NCI-H774 (cell line): ENCODE data around the gene GAS1.
A peak's percentile ranks its signal among the peaks of the same experiment; 100 is the strongest.

Experiments
- DNase-seq: peaks from one replicate; lab custom pipeline; 2025; lab: John Stamatoyannopoulos, UW

Gene GAS1

DNA sequence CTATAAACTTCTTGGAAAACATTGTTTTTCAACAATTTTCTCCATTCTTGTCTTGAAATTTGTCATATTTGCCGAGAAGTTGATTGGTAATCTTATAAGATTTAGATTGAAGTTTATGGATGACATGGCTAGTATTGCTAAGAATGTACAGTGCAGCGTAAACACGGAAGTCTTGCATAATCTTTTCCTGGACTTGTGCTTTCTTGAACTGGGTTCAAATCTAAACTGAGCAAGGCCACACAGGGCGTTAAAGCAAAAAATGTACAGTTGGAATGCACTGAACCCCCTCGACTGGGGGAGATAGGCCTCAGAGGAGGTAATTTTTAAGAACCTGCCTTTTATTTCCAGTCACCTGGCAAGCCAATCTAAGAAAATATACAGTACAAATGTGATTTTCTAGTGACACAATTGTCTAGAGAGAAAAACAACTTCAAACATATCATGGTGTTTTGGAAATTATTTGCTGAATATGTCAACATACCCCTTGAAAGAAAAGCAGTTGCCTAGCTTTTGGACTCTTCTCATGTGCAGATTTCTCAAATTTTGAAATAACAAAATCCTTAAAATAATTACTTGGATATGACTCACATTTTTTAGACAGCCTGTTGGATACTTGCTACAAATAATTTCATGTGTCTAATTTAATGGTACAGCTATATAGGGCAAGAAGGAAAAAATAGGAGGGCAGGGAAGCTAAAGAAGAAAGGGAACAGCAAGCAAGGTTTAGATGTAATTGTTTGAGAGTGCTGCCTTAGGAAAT lies 18.5 kb upstream of the GAS1 start:
- DNase-seq, result no peak

DNA sequence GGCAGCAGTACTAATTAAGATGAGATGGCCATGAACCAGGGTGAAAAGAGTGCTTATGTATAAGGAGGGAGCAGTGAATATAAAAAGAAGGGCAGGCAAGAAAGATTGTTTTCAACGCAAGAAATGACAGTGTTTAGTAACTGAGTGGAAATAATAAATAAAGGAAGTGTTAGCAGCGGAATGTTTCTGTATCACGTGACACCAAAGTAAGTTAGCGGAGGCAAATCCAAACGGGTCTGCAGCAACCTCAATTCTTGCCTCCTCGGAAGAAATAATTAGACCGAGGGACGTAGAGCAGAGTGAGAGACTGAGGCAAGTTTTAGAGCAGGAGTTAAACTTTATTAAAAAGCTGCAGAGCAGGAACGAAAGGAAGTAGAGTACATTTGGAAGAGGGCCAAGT lies 15.4 kb upstream of the GAS1 start:
- DNase-seq, result no peak

DNA sequence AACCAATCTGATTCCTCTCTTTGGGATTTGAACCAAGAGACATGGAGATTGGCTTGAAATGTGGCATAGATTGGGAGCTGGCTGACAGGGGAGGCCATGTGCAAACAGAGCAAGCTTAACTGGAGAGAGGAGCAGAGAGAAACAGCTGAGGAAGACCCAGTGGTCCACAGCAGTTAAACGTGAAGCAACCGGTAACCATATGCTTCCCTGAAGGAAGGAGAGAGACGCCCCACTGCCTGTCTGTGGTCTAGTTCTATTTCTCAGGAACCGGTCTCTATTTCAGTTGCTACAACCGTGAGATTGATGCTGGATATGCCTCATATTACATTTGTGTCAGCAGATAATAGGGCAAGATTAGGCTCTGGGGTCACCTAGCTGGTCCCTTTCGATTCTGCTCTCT lies 13.6 kb upstream of the GAS1 start:
- no peak for DNase-seq

- no peak for DNase-seq
These were observed 10.9 kb upstream of the GAS1 start for GRCh38 chr9:86958203-86958602.

DNA sequence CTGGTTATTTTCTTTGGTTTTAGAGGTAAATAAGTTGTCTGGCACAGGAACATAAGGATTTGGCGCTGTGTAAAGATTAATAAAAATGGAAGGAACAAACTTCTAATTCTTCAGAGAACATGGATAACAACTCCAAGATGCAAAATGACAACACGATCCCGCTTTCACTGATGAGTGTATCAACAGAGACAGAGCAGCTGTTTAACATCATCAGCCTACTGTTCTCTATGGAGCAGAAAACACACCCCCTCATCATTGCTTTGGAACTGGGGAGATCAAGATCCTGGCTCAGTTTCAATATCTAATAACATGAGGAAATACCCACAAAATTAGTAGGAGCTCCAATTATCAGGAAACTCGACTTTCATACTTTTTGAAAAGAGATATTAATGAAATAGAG lies 8.3 kb upstream of the GAS1 start:
- no peak for DNase-seq

DNA sequence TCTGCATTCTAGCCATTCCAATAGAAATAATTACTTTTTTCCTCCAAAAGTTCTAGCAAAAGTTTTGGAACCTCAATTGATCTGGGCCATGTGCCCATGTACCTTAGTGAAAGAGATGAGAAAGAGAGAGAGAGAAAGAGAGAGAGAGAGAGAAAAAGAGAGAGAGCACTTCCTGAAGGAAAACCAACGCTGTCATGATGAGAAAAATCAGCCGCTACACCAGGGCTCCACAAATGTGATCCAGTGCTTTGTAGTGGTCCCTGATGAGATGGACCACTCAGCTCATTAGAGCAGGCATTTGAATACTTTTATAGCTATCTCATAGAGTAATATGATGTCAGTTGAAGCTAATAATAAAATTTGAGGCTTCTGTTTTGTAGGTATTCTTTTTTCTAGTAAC lies 7.7 kb upstream of the GAS1 start:
- no peak for DNase-seq

GRCh38 chr9:86953181-86953580 lies 5.9 kb upstream of the GAS1 start:
- DNase-seq, result no peak

GRCh38 chr9:86948074-86948929 lies 996 bp upstream of the GAS1 start:
- peak; percentile 20 for DNase-seq

GRCh38 chr9:86946201-86947145 lies 833 bp downstream of the GAS1 start:
- DNase-seq, result no peak

DNA sequence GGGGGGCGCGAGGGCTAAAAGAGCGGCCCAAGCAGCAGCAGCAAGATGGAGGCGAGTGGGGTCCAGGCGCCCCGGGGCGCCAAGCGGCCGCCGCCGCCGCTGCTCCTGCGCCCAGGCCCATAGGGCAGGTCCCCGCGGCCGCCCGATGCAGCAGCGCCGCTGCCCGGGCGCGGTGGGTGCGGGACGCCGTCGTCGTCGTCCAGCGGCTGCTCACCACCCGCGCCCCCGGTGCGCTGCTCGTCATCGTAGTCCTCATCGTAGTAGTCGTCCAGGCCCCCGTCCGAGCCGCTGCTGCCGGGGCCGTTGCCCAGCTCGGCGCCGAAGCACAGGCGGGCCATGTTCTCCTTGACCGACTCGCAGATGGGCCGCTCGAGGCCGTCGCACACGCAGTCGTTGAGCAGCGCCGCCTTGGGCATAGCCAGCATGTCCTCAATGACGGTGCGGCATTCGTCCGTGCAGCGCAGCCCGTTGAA lies 1.5 kb downstream of the GAS1 start:
- DNase-seq, result no peak

GRCh38 chr9:86944796-86945727 lies 2.2 kb downstream of the GAS1 start:
- no peak for DNase-seq

GRCh38 chr9:86943201-86944113 lies 3.8 kb downstream of the GAS1 start:
- DNase-seq, result peak; percentile 42

DNA sequence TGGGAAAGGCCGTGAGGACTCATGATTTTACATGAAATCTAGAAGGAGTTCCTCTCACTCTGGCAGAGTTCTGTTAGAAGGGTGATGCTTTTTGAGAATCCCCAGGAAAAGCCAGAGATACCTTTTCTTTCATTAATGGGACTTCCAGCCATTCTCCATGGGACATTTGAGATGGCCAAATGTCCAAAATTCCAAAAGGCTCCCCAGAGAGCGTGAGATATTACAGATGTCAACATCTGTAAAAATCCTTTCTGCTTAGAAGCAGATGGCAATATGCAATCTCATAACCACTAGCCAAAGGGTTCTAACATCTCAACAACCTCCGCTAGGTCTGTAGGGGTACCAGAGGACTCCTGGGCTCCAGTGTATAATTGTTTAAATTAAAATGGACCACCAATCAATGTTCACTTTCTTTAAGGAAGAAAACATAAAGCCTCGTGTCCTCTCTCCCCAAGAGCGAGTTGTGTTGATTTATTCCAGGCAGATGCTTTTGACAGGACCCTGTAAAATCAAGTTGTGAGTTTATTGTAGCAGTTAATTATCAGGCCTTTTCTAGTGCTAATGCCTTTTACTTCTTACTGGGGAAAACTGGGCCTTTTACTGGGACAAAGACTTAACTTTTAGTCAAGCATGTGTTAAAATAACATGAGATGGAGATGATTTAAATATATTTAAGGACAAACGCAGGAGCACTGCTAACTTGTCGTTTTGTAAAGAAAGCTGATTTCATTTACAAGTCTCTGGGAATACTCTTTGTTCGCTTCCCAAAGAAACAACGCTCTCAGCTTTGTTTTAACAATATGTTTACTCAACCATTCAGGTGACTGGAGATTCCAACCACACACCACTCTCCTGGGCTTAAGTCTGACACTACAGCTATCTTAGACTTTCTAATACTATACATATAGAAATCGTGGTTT lies 4.8 kb downstream of the GAS1 start:
- DNase-seq, result no peak

DNA sequence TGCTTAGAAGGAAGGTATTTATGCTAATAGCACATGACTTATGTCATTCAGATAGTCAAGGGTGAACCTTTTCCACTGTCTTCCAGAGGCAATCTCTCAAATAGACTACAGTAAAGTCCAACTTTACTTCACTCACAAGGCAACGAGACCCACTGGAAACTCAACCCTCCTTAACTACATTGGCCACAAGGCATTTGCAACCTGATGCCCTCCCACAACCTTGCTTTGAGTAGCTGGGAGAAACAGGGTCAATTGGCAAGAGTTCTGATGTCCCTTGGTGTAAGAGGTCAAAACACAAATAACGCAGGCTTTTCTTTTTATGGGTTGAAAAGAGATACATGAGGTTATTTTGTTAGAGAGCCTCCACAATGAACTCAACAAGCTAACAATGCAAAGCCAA lies 6.1 kb downstream of the GAS1 start:
- no peak for DNase-seq

GRCh38 chr9:86940774-86941173 lies 6.5 kb downstream of the GAS1 start:
- peak; percentile 61 for DNase-seq

DNA sequence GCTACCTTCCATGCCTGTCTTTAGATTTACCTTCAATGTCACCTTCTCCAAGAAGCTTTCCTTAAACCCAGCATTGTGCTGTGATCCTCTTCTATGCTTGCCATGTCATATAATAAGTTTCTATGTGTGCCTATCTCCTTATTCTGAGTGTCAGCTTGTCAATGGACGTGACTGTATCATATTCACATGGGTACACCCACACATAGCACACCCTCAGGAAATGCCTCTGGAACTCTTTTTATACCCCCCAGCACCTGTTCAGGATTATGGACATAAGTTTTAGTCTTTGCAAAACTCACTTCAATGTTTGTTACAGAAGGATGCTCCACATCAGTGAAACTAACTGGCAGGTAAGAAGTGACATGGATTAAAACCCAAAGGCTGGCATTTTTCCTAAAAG lies 7.4 kb downstream of the GAS1 start:
- no peak for DNase-seq

- DNase-seq, result no peak
These were observed 8.0 kb downstream of the GAS1 start for GRCh38 chr9:86939321-86939720.

DNA sequence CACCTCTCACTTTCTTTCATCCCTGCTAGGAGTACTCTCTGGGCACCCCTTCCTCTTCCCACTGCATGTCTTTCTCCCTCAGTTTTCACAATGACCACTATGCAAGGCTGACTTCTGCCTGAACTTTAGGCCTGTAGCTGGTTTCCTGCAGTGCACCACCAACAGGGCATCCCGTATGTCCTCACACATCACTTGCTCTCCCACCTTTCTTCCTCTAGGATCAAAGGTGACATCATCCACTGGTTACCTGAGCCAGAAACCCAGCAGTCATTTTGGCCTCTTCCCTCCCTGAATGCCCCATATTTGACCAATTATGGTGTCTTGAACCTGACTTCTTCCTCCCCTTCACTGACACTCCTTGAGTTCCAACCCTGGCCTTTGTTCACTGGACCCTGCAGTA lies 8.5 kb downstream of the GAS1 start:
- DNase-seq, result no peak

GRCh38 chr9:86926145-86926544 lies 21.2 kb downstream of the GAS1 start:
- no peak for DNase-seq
